Duodenal mucosa (tissue), 2 donors: ENCODE measurements around the gene C1GALT1.
A peak's percentile ranks its signal among the peaks of the same experiment; 100 is the strongest.
"Not testable (repeated sequence)": the region's sequence is repeated elsewhere in the genome, so short reads cannot be mapped to it uniquely, and the experiment has no call there.

Experiments
- H3K27ac ChIP-seq: one replicate; pipeline ENCODE4 v1.7.0; 2013; ENCODE audit warnings: low read depth, low read length
- H3K27me3 ChIP-seq, 2 donors: one replicate each; pipeline ENCODE4 v1.7.0; 2013; ENCODE audit warnings: low read length in 2 of 2, control low read depth in 1 of 2; ENCODE audit not compliant: insufficient read depth in 2 of 2, control insufficient read depth in 1 of 2
- H3K36me3 ChIP-seq, 2 donors: one replicate each; pipeline ENCODE4 v1.7.0; 2013; ENCODE audit warnings: low read length in 2 of 2, control low read depth in 1 of 2; ENCODE audit not compliant: insufficient read depth in 2 of 2, control insufficient read depth in 1 of 2
- H3K4me1 ChIP-seq, 2 donors: one replicate each; pipeline ENCODE4 v1.7.0; 2013; ENCODE audit warnings: low read length in 2 of 2, control low read depth in 1 of 2; ENCODE audit not compliant: insufficient read depth in 2 of 2, control insufficient read depth in 1 of 2
- H3K4me3 ChIP-seq, 2 donors: one replicate each; pipeline ENCODE4 v1.7.0; 2013; ENCODE audit warnings: low read length in 2 of 2, low read depth in 1 of 2
- H3K9ac ChIP-seq, 2 donors: one replicate each; pipeline ENCODE4 v1.7.0; 2013; ENCODE audit warnings: low read length in 2 of 2, low read depth in 1 of 2
- H3K9me3 ChIP-seq, 2 donors: one replicate each; pipeline ENCODE4 v1.7.0; 2013; ENCODE audit warnings: low read length in 2 of 2, control low read depth in 1 of 2; ENCODE audit not compliant: control insufficient read depth in 1 of 2

The C1GALT1 gene

GRCh38 chr7:7181519-7182155, 707 bp upstream of the C1GALT1 start:
- Histone ChIP-seq H3K4me1 (peaks cover 29 to 32% of the 10 kb centered on the region in 2 donors), H3K9ac (peak overlapping the region; percentile 84 to 89), H3K4me3 (peak overlapping the region; percentile 77 to 86), H3K9me3 (no peaks in the 10 kb centered on the region), H3K36me3 (no peaks in the 10 kb centered on the region), H3K27me3 (no peaks in the 10 kb centered on the region), H3K27ac (peak overlapping the region; percentile 86)

- Histone ChIP-seq H3K36me3 (no peaks in the 10 kb centered on the region), H3K27me3 (no peaks in the 10 kb centered on the region), H3K27ac (peak overlapping the region; percentile 96), H3K9me3 (no peaks in the 10 kb centered on the region), H3K4me1 (peaks cover 25 to 29% of the 10 kb centered on the region in 2 donors), H3K4me3 (peak overlapping the region; percentile 90 to 91), H3K9ac (peak overlapping the region; percentile 86 to 91)
Measured at GRCh38 chr7:7183061-7183837, 905 bp downstream of the C1GALT1 start.

GRCh38 chr7:7183838-7184463, 1.6 kb downstream of the C1GALT1 start:
- H3K27me3 ChIP-seq = no peaks in the 10 kb centered on the region
- H3K4me3 ChIP-seq = peak overlapping the region; percentile 90 to 91
- H3K9ac ChIP-seq = peak overlapping the region; percentile 86 to 91
- H3K27ac ChIP-seq = no peak overlapping the region
- H3K4me1 ChIP-seq = peaks cover 29 to 30% of the 10 kb centered on the region in 2 donors
- no peaks in the 10 kb centered on the region for H3K36me3 ChIP-seq
- H3K9me3 ChIP-seq = no peaks in the 10 kb centered on the region

- Histone ChIP-seq H3K27ac (no peak overlapping the region), H3K9ac (no peak overlapping the region), H3K4me3 (peak overlapping the region in 1 of 2 donors; percentile 91)
Measured at GRCh38 chr7:7185371-7185989, 3.1 kb downstream of the C1GALT1 start.

GRCh38 chr7:7188091-7188490, 5.7 kb downstream of the C1GALT1 start:
- Histone ChIP-seq H3K4me1 (peaks cover 23 to 30% of the 10 kb centered on the region in 2 donors), H3K9ac (no peak overlapping the region), H3K4me3 (no peak overlapping the region), H3K27me3 (no peaks in the 10 kb centered on the region), H3K36me3 (no peaks in the 10 kb centered on the region), H3K9me3 (no peaks in the 10 kb centered on the region), H3K27ac (no peak overlapping the region)

More at GRCh38 chr7:7185371-7185989, 3.1 kb downstream of the C1GALT1 start:
- no peaks in the 10 kb centered on the region for H3K9me3 ChIP-seq
- H3K4me1 ChIP-seq = peaks cover 29 to 34% of the 10 kb centered on the region in 2 donors
- H3K27me3 ChIP-seq = no peaks in the 10 kb centered on the region
- H3K36me3 ChIP-seq = no peaks in the 10 kb centered on the region

GRCh38 chr7:7188742-7189141, 6.4 kb downstream of the C1GALT1 start:
- H3K27me3 ChIP-seq = no peaks in the 10 kb centered on the region

GRCh38 chr7:7190142-7190541, 7.8 kb downstream of the C1GALT1 start:
- no peaks in the 10 kb centered on the region for H3K9me3 ChIP-seq
- H3K27ac ChIP-seq = no peak overlapping the region
- H3K4me3 ChIP-seq = no peak overlapping the region
- no peaks in the 10 kb centered on the region for H3K27me3 ChIP-seq
- H3K9ac ChIP-seq = no peak overlapping the region
- no peaks in the 10 kb centered on the region for H3K36me3 ChIP-seq
- peaks cover 11 to 23% of the 10 kb centered on the region in 2 donors for H3K4me1 ChIP-seq

More at GRCh38 chr7:7188742-7189141, 6.4 kb downstream of the C1GALT1 start:
- Histone ChIP-seq H3K36me3 (no peaks in the 10 kb centered on the region), H3K27ac (no peak overlapping the region), H3K9me3 (no peaks in the 10 kb centered on the region), H3K4me3 (no peak overlapping the region), H3K4me1 (peaks cover 23 to 30% of the 10 kb centered on the region in 2 donors), H3K9ac (no peak overlapping the region)

GRCh38 chr7:7191137-7191536, 8.8 kb downstream of the C1GALT1 start:
- H3K9ac ChIP-seq = no peak overlapping the region
- H3K36me3 ChIP-seq = no peaks in the 10 kb centered on the region
- no peaks in the 10 kb centered on the region for H3K9me3 ChIP-seq
- no peaks in the 10 kb centered on the region for H3K27me3 ChIP-seq
- no peak overlapping the region for H3K27ac ChIP-seq
- peaks cover under 1 to 13% of the 10 kb centered on the region in 2 donors for H3K4me1 ChIP-seq
- H3K4me3 ChIP-seq = no peak overlapping the region

GRCh38 chr7:7192798-7193788, 10.7 kb downstream of the C1GALT1 start:
- H3K4me3 ChIP-seq, H3K27me3 ChIP-seq, H3K9ac ChIP-seq, H3K27ac ChIP-seq, H3K9me3 ChIP-seq, H3K4me1 ChIP-seq, H3K36me3 ChIP-seq: not testable (repeated sequence)
